Gastrocnemius medialis (tissue), 4 donors: ENCODE data around the gene MDFIC2. TPM values are rescaled to one million over a fixed set of nuclear protein-coding genes. Genes with fewer than 3 reads are reported as not detected.

Experiments used
- ATAC-seq, 2 donors: fragments of 150-250 bp; one replicate each; pipeline ENCODE4 v1.9.1; 2016
- DNase-seq, 2 donors: peaks; one replicate each; pipeline ENCODE4 v3.0.0-alpha.2; 2019
- H3K27ac ChIP-seq, 4 donors: fragments of 200-600 bp; sonication (generic); 1 replicate in 1 of 4; 2 replicates in 3 of 4; pipeline ENCODE4 v1.5.1; 2016 to 2018; ENCODE audit warnings: mild to moderate bottlenecking in 2 of 4, moderate library complexity in 1 of 4
- H3K27me3 ChIP-seq, 3 donors: fragments of 200-600 bp; sonication (generic) in 2 of 3; 1 replicate in 1 of 3; 2 replicates in 2 of 3; pipeline versions ENCODE4 v1.5.1 to v1.6.0; 2016 to 2019; ENCODE audit warnings: mild to moderate bottlenecking in 1 of 3, moderate library complexity in 1 of 3
- H3K36me3 ChIP-seq, 2 donors: fragments of 200-600 bp; sonication (generic) in 1 of 2; one replicate each; pipeline ENCODE4 v1.5.1; 2017 to 2018
- H3K4me1 ChIP-seq, 2 donors: fragments of 200-600 bp; sonication (generic) in 1 of 2; one replicate each; pipeline ENCODE4 v1.5.1; 2016 to 2017; ENCODE audit warnings: mild to moderate bottlenecking in 2 of 2
- H3K4me3 ChIP-seq, 4 donors: fragments of 200-600 bp; sonication (generic) in 3 of 4; 1 replicate in 1 of 4; 2 replicates in 3 of 4; pipeline ENCODE4 v1.5.1; 2016 to 2019; ENCODE audit warnings: mild to moderate bottlenecking in 2 of 4
- H3K9me3 ChIP-seq, 3 donors: fragments of 200-600 bp; sonication (generic) in 2 of 3; 1 replicate in 1 of 3; 2 replicates in 2 of 3; pipeline ENCODE4 v1.5.1; 2016 to 2019
- CTCF ChIP-seq, 5 experiments: fragments of 450-650 bp in 3 of 5; fragments of 200-600 bp in 2 of 5; sonication (generic) in 2 of 5; IDR thresholded peaks in 4 of 5; conservative IDR thresholded peaks in 1 of 5; 1 replicate in 4 of 5; 2 replicates in 1 of 5; pipeline ENCODE4 v1.5.1; 2016 to 2019; ENCODE audit warnings: antibody characterized with exemption in 5 of 5, mild to moderate bottlenecking in 3 of 5, moderate library complexity in 3 of 5
- POLR2A ChIP-seq, 2 donors: fragments of 450-650 bp; IDR thresholded peaks; one replicate each; pipeline ENCODE4 v1.6.1; 2017; ENCODE audit warnings: antibody characterized with exemption in 2 of 2, mild to moderate bottlenecking in 2 of 2, moderate library complexity in 2 of 2
- in situ Hi-C, 4 donors: fragments of 200-750 bp; cut with MboI; loops; one replicate each; pipeline versions ENCODE4 v1.15.0 to v1.8.0; 2017; ENCODE audit warnings: low sequenced_read_pairs in 4 of 4
- intact Hi-C: fragments of 100-400 bp; cut with DNase I; formaldehyde crosslinking; loops from one replicate; pipeline ENCODE4 v1.15.1; 2023; ENCODE audit warnings: low total_unique reads
- total RNA-seq, 4 donors: library from RNA; depleted of rRNA; stranded (reverse); fragments of >200 nt; gene quantifications; one replicate each; pipeline versions ENCODE4 v1.1.0 to v1.2.3, GENCODE V29; 2016

MDFIC2 gene
- total RNA-seq, 4 donors from 2014 or later: not detected

GRCh38 chr3:70183781-70184504, 128.5 kb downstream of the MDFIC2 start:
- no peaks in the 10 kb centered on the region for H3K36me3 ChIP-seq
- no peaks in the 10 kb centered on the region for H3K4me1 ChIP-seq
- H3K9me3 ChIP-seq: no peaks in the 10 kb centered on the region
- no peak overlapping the region for H3K4me3 ChIP-seq
- intact Hi-C loops (no loop called here), in situ Hi-C loops (no loop called here)
- ATAC-seq (no peak), DNase-seq (no peak)
- H3K27ac ChIP-seq: no peak overlapping the region
- H3K27me3 ChIP-seq: no peaks in the 10 kb centered on the region
- TF ChIP-seq CTCF (IDR thresholded peaks at IDR 0.05 in 4 of 5, conservative IDR thresholded peaks at IDR 0.05 in 1 of 5): no peak
- no peak for TF ChIP-seq POLR2A (IDR thresholded peaks at IDR 0.05)

- H3K4me3 ChIP-seq: no peak overlapping the region
- no peak for TF ChIP-seq CTCF (IDR thresholded peaks at IDR 0.05 in 4 of 5, conservative IDR thresholded peaks at IDR 0.05 in 1 of 5)
- TF ChIP-seq POLR2A (IDR thresholded peaks at IDR 0.05): no peak
- in situ Hi-C loops: no loop called here
- ATAC-seq: no peak
- H3K9me3 ChIP-seq: no peaks in the 10 kb centered on the region
- no peaks in the 10 kb centered on the region for H3K4me1 ChIP-seq
- intact Hi-C loops: no loop called here
- no peaks in the 10 kb centered on the region for H3K27me3 ChIP-seq
- H3K27ac ChIP-seq: no peak overlapping the region
- H3K36me3 ChIP-seq: no peaks in the 10 kb centered on the region
- no peak for DNase-seq
These were observed 130.3 kb downstream of the MDFIC2 start for GRCh38 chr3:70182166-70182565.

- DNase-seq: no peak
- no peak overlapping the region for H3K4me3 ChIP-seq
- intact Hi-C loops: no loop called here
- H3K27me3 ChIP-seq: no peaks in the 10 kb centered on the region
- no peak for ATAC-seq
- no peak for TF ChIP-seq CTCF (IDR thresholded peaks at IDR 0.05 in 4 of 5, conservative IDR thresholded peaks at IDR 0.05 in 1 of 5)
- no peak for TF ChIP-seq POLR2A (IDR thresholded peaks at IDR 0.05)
- H3K4me1 ChIP-seq: no peaks in the 10 kb centered on the region
- no peaks in the 10 kb centered on the region for H3K36me3 ChIP-seq
- no peak overlapping the region for H3K27ac ChIP-seq
- in situ Hi-C loops: no loop called here
- no peaks in the 10 kb centered on the region for H3K9me3 ChIP-seq
These were observed 131.8 kb downstream of the MDFIC2 start for GRCh38 chr3:70180664-70181063.

- H3K4me1 ChIP-seq: no peaks in the 10 kb centered on the region
- no peaks in the 10 kb centered on the region for H3K9me3 ChIP-seq
- no peak overlapping the region for H3K4me3 ChIP-seq
- in situ Hi-C loops (no loop called here), intact Hi-C loops (no loop called here)
- no peak for TF ChIP-seq CTCF (IDR thresholded peaks at IDR 0.05 in 4 of 5, conservative IDR thresholded peaks at IDR 0.05 in 1 of 5)
- TF ChIP-seq POLR2A (IDR thresholded peaks at IDR 0.05): no peak
- no peaks in the 10 kb centered on the region for H3K36me3 ChIP-seq
- ATAC-seq (no peak), DNase-seq (no peak)
- H3K27ac ChIP-seq: no peak overlapping the region
- no peaks in the 10 kb centered on the region for H3K27me3 ChIP-seq
These were observed 133.3 kb downstream of the MDFIC2 start for GRCh38 chr3:70179111-70179510.
